Measurements from ENCODE around the gene NHSL1.

NHSL1 gene

GRCh38 chr6:138442663-138443062 lies 56.6 kb downstream of the NHSL1 start:
- H3K9ac ChIP-seq (ENCODE audit: low read depth, low read length) = no peak overlapping the region
- ATAC-seq (ENCODE audit: insufficient read depth, low read depth) (no peak), DNase-seq (no peak)
- no peaks in the 10 kb centered on the region for H3K4me1 ChIP-seq (ENCODE audit: insufficient read depth, low read length)
- H4K20me1 ChIP-seq (ENCODE audit: insufficient read depth, low read length) = no peaks in the 10 kb centered on the region
- no peak overlapping the region for H3K4me3 ChIP-seq (ENCODE audit: low read depth in 1 of 2, low read length in 2 of 2)
- TF ChIP-seq EZH2 (IDR thresholded peaks at IDR 0.05; ENCODE audit: borderline replicate concordance, low read depth, low read length, severe bottlenecking) (no peak), CTCF (IDR thresholded peaks at IDR 0.05; ENCODE audit: borderline replicate concordance, extremely low read depth, low read length, poor library complexity, severe bottlenecking) (no peak)
- H3K9me3 ChIP-seq (ENCODE audit: insufficient read depth, low read length, severe bottlenecking) = no peaks in the 10 kb centered on the region
- H2AFZ ChIP-seq (ENCODE audit: low read depth, low read length) = no peak overlapping the region
- no peaks in the 10 kb centered on the region for H3K36me3 ChIP-seq (ENCODE audit: insufficient read depth, low read length)
- no peaks in the 10 kb centered on the region for H3K27me3 ChIP-seq (ENCODE audit: insufficient read depth, low read length, poor library complexity)
- no peak overlapping the region for H3K27ac ChIP-seq (ENCODE audit: low read length)
- no peaks in the 10 kb centered on the region for H3K79me2 ChIP-seq (ENCODE audit: insufficient read depth, low read length)
- H3K4me2 ChIP-seq (ENCODE audit: insufficient read depth, low read length) = no peak overlapping the region

- Histone ChIP-seq H3K79me2 (ENCODE audit: insufficient read depth, low read length) (no peaks in the 10 kb centered on the region), H3K27me3 (ENCODE audit: insufficient read depth, low read length, poor library complexity) (no peaks in the 10 kb centered on the region), H3K4me2 (ENCODE audit: insufficient read depth, low read length) (no peak overlapping the region), H3K36me3 (ENCODE audit: insufficient read depth, low read length) (no peaks in the 10 kb centered on the region), H3K27ac (ENCODE audit: low read length) (no peak overlapping the region), H3K9ac (ENCODE audit: low read depth, low read length) (no peak overlapping the region), H3K4me3 (ENCODE audit: low read depth in 1 of 2, low read length in 2 of 2) (no peak overlapping the region), H4K20me1 (ENCODE audit: insufficient read depth, low read length) (no peaks in the 10 kb centered on the region), H3K9me3 (ENCODE audit: insufficient read depth, low read length, severe bottlenecking) (no peaks in the 10 kb centered on the region), H2AFZ (ENCODE audit: low read depth, low read length) (no peak overlapping the region), H3K4me1 (ENCODE audit: insufficient read depth, low read length) (no peaks in the 10 kb centered on the region)
- ATAC-seq (ENCODE audit: insufficient read depth, low read depth) = no peak
- TF ChIP-seq EZH2 (IDR thresholded peaks at IDR 0.05; ENCODE audit: borderline replicate concordance, low read depth, low read length, severe bottlenecking) (no peak), CTCF (IDR thresholded peaks at IDR 0.05; ENCODE audit: borderline replicate concordance, extremely low read depth, low read length, poor library complexity, severe bottlenecking) (no peak)
- no peak for DNase-seq
These were observed 57.3 kb downstream of the NHSL1 start for GRCh38 chr6:138441965-138442364.

GRCh38 chr6:138440758-138441357 lies 58.4 kb downstream of the NHSL1 start:
- Histone ChIP-seq H3K36me3 (ENCODE audit: insufficient read depth, low read length) (no peaks in the 10 kb centered on the region), H4K20me1 (ENCODE audit: insufficient read depth, low read length) (no peaks in the 10 kb centered on the region), H3K9me3 (ENCODE audit: insufficient read depth, low read length, severe bottlenecking) (no peaks in the 10 kb centered on the region), H2AFZ (ENCODE audit: low read depth, low read length) (no peak overlapping the region), H3K4me2 (ENCODE audit: insufficient read depth, low read length) (no peak overlapping the region), H3K27me3 (ENCODE audit: insufficient read depth, low read length, poor library complexity) (no peaks in the 10 kb centered on the region), H3K27ac (ENCODE audit: low read length) (no peak overlapping the region), H3K4me1 (ENCODE audit: insufficient read depth, low read length) (no peaks in the 10 kb centered on the region), H3K4me3 (ENCODE audit: low read depth in 1 of 2, low read length in 2 of 2) (no peak overlapping the region), H3K9ac (ENCODE audit: low read depth, low read length) (no peak overlapping the region), H3K79me2 (ENCODE audit: insufficient read depth, low read length) (no peaks in the 10 kb centered on the region)
- ATAC-seq (ENCODE audit: insufficient read depth, low read depth) (no peak), DNase-seq (no peak)
- TF ChIP-seq EZH2 (IDR thresholded peaks at IDR 0.05; ENCODE audit: borderline replicate concordance, low read depth, low read length, severe bottlenecking) = no peak
- no peak for TF ChIP-seq CTCF (IDR thresholded peaks at IDR 0.05; ENCODE audit: borderline replicate concordance, extremely low read depth, low read length, poor library complexity, severe bottlenecking)
